Measurements from ENCODE around the gene SLC22A14. TPM values are rescaled to one million over a fixed set of nuclear protein-coding genes. Genes with fewer than 3 reads are reported as not detected.

SLC22A14 gene
- total RNA-seq, 1 experiment from 2014 or later = 0.26 TPM

DNA sequence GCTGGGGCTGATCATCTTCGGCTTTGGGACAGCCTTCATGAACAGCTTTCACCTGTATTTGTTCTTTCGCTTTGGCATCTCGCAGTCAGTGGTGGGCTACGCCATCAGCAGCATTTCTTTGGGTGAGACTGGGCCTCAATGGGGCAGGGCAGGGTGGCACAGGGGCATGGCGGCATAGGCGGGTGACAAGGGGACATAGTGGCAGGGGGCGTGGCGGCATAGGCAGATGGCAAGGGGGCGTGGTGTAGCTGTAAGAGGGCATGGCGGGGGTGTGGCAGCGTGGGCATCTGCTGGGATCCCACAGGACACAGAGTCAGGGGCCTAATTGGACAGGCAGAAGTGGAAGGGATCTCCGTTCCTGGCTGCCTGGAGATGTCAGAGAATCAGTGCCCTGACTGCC, 25.5 kb downstream of the SLC22A14 start:
- Histone ChIP-seq H3K9me3 (ENCODE audit: low read depth, low read length, poor library complexity, severe bottlenecking) (no peaks in the 10 kb centered on the region), H3K27me3 (replicated peaks; ENCODE audit: insufficient read depth, low read depth, low read length, poor library complexity) (no peaks in the 10 kb centered on the region), H3K36me3 (ENCODE audit: insufficient read depth, low read length, poor library complexity, severe bottlenecking) (no peaks in the 10 kb centered on the region), H3K4me3 (ENCODE audit: low read depth, low read length, poor library complexity, severe bottlenecking) (no peak overlapping the region), H3K27ac (ENCODE audit: low read depth, low read length, poor library complexity, severe bottlenecking) (no peak overlapping the region), H3K4me1 (ENCODE audit: insufficient read depth, low read length, poor library complexity, severe bottlenecking) (no peaks in the 10 kb centered on the region)
- no TSS peak for BruUV-seq (replicated peaks)
- TF ChIP-seq, protein P1, sequence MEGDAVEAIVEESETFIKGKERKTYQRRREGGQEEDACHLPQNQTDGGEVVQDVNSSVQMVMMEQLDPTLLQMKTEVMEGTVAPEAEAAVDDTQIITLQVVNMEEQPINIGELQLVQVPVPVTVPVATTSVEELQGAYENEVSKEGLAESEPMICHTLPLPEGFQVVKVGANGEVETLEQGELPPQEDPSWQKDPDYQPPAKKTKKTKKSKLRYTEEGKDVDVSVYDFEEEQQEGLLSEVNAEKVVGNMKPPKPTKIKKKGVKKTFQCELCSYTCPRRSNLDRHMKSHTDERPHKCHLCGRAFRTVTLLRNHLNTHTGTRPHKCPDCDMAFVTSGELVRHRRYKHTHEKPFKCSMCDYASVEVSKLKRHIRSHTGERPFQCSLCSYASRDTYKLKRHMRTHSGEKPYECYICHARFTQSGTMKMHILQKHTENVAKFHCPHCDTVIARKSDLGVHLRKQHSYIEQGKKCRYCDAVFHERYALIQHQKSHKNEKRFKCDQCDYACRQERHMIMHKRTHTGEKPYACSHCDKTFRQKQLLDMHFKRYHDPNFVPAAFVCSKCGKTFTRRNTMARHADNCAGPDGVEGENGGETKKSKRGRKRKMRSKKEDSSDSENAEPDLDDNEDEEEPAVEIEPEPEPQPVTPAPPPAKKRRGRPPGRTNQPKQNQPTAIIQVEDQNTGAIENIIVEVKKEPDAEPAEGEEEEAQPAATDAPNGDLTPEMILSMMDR (conservative IDR thresholded peaks at IDR 0.05; ENCODE audit: low read depth, low read length) = no peak
- TF ChIP-seq EZH2 (IDR thresholded peaks at IDR 0.05; ENCODE audit: borderline replicate concordance, low read depth, low read length, poor library complexity, severe bottlenecking) = no peak
- CTCF ChIA-PET = no interaction called here
- POLR2A ChIA-PET (ENCODE audit: low non-redundant PET) = no interaction called here
- intact Hi-C loops (cut with micrococcal nuclease; ENCODE audit: unreplicated experiment) = no loop called here
- no peak for DNase-seq (ENCODE audit: low spot score)

DNA sequence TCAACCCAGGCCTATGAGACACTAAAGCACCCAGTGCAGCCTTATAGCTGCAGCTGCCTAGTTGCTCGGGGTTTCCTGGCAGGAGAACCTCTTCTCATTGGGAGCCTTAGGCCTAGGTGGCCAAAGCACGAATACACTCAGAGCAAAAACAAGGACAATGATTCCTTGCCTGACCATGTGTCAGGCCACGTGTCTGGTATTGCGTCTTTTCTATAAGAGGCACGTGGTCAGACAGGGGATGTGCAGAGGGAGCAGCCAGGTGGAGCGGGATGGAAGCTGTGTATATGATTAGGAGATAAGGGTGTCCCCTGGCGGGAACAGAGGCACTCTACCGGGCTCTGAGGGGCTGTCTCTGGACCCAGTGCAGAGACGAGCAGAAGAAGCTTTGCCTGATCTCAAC, 26.4 kb downstream of the SLC22A14 start:
- ChIA-PET CTCF (no interaction called here), POLR2A (ENCODE audit: low non-redundant PET) (no interaction called here)
- no peak for TF ChIP-seq EZH2 (IDR thresholded peaks at IDR 0.05; ENCODE audit: borderline replicate concordance, low read depth, low read length, poor library complexity, severe bottlenecking)
- TF ChIP-seq, protein P1 (conservative IDR thresholded peaks at IDR 0.05; ENCODE audit: low read depth, low read length) = no peak
- Histone ChIP-seq H3K4me1 (ENCODE audit: insufficient read depth, low read length, poor library complexity, severe bottlenecking) (no peaks in the 10 kb centered on the region), H3K36me3 (ENCODE audit: insufficient read depth, low read length, poor library complexity, severe bottlenecking) (no peaks in the 10 kb centered on the region), H3K9me3 (ENCODE audit: low read depth, low read length, poor library complexity, severe bottlenecking) (no peaks in the 10 kb centered on the region), H3K4me3 (ENCODE audit: low read depth, low read length, poor library complexity, severe bottlenecking) (no peak overlapping the region), H3K27me3 (replicated peaks; ENCODE audit: insufficient read depth, low read depth, low read length, poor library complexity) (no peaks in the 10 kb centered on the region), H3K27ac (ENCODE audit: low read depth, low read length, poor library complexity, severe bottlenecking) (no peak overlapping the region)
- no TSS peak for BruUV-seq (replicated peaks)
- intact Hi-C loops (cut with micrococcal nuclease; ENCODE audit: unreplicated experiment) = no loop called here
- no peak for DNase-seq (ENCODE audit: low spot score)

DNA sequence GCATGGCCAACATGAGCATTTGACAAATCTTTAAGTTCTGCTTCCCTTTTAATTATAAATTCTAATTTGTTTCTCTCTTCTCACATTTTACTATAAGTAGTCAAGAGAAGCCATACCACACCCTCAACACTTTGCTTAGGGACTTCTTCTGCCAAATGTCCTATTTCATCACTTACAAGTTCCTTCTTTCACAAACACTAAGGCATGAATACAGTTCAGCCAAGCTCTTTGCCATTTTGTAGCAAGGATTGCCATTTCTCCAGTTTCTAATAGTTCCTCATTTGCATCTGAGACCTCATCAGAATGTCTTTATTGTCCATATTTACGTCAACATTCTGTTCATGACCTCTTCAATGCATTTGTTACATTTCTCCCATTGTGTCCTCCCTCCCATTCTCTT, 29.4 kb downstream of the SLC22A14 start:
- ChIA-PET POLR2A (ENCODE audit: low non-redundant PET) (no interaction called here), CTCF (no interaction called here)
- no peaks in the 10 kb centered on the region for H3K9me3 ChIP-seq (ENCODE audit: low read depth, low read length, poor library complexity, severe bottlenecking)
- TF ChIP-seq, protein P1 (conservative IDR thresholded peaks at IDR 0.05; ENCODE audit: low read depth, low read length) = no peak
- DNase-seq (ENCODE audit: low spot score) = no peak
- no TSS peak for BruUV-seq (replicated peaks)
- H3K4me1 ChIP-seq (ENCODE audit: insufficient read depth, low read length, poor library complexity, severe bottlenecking) = no peaks in the 10 kb centered on the region
- no peak overlapping the region for H3K4me3 ChIP-seq (ENCODE audit: low read depth, low read length, poor library complexity, severe bottlenecking)
- H3K27me3 ChIP-seq (replicated peaks; ENCODE audit: insufficient read depth, low read depth, low read length, poor library complexity) = no peaks in the 10 kb centered on the region
- no peak overlapping the region for H3K27ac ChIP-seq (ENCODE audit: low read depth, low read length, poor library complexity, severe bottlenecking)
- intact Hi-C loops (cut with micrococcal nuclease; ENCODE audit: unreplicated experiment) = no loop called here
- no peaks in the 10 kb centered on the region for H3K36me3 ChIP-seq (ENCODE audit: insufficient read depth, low read length, poor library complexity, severe bottlenecking)

Data from A673 (cell line).